VCaP (cell line): ENCODE measurements around the gene GRPR.

Source experiments
- H3K27ac ChIP-seq: fragments of 450-650 bp; 2 replicates; pipeline ENCODE4 v1.5.1; 2017
- TF ChIP-seq, protein P1 (sequence below): fragments of 450-650 bp; conservative IDR thresholded peaks from 2 replicates; pipeline ENCODE4 v1.5.1; 2017; ENCODE audit warnings: mild to moderate bottlenecking, moderate library complexity

Gene GRPR

GRCh38 chrX:16089086-16089485 lies 34.3 kb upstream of the GRPR start:
- no peak overlapping the region for H3K27ac ChIP-seq
- TF ChIP-seq, protein P1, sequence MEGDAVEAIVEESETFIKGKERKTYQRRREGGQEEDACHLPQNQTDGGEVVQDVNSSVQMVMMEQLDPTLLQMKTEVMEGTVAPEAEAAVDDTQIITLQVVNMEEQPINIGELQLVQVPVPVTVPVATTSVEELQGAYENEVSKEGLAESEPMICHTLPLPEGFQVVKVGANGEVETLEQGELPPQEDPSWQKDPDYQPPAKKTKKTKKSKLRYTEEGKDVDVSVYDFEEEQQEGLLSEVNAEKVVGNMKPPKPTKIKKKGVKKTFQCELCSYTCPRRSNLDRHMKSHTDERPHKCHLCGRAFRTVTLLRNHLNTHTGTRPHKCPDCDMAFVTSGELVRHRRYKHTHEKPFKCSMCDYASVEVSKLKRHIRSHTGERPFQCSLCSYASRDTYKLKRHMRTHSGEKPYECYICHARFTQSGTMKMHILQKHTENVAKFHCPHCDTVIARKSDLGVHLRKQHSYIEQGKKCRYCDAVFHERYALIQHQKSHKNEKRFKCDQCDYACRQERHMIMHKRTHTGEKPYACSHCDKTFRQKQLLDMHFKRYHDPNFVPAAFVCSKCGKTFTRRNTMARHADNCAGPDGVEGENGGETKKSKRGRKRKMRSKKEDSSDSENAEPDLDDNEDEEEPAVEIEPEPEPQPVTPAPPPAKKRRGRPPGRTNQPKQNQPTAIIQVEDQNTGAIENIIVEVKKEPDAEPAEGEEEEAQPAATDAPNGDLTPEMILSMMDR, result no peak

- TF ChIP-seq, protein P1, result no peak
These were observed 27.2 kb upstream of the GRPR start for GRCh38 chrX:16096141-16096540.

DNA sequence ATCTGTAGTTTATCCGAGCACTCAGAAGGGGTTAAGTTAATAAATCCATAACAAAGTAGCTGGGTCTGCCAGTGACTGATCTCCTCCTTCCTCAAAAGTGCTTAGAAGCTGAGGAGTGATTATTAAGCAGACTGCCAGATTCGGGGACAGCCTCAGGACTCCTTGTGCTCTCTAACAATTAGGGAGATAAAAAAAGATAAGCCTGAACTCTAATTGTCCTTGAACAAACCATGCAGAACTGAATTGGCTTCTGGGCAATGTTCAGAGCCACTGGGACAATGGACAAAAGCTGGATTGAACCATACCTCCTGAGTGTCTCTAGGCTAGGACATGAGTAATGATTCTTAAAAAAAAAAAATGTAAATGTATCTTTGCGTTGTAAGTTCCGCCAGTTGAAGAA lies 22.7 kb upstream of the GRPR start:
- TF ChIP-seq, protein P1, result no peak
- peak overlapping the region; percentile 50 for H3K27ac ChIP-seq

More at GRCh38 chrX:16096141-16096540, 27.2 kb upstream of the GRPR start:
- H3K27ac ChIP-seq, result no peak overlapping the region

- peak overlapping the region; percentile 50; the same call in 1 of the 2 replicates for H3K27ac ChIP-seq
- TF ChIP-seq, protein P1, result no peak
These were observed 21.8 kb upstream of the GRPR start for GRCh38 chrX:16101581-16101980.

GRCh38 chrX:16103625-16104024 lies 19.7 kb upstream of the GRPR start:
- H3K27ac ChIP-seq, result no peak overlapping the region
- TF ChIP-seq, protein P1, result no peak

- TF ChIP-seq, protein P1, result no peak; the same call in 1 of the 2 replicates
- H3K27ac ChIP-seq, result no peak overlapping the region
These were observed 10.9 kb upstream of the GRPR start for GRCh38 chrX:16112428-16112827.

DNA sequence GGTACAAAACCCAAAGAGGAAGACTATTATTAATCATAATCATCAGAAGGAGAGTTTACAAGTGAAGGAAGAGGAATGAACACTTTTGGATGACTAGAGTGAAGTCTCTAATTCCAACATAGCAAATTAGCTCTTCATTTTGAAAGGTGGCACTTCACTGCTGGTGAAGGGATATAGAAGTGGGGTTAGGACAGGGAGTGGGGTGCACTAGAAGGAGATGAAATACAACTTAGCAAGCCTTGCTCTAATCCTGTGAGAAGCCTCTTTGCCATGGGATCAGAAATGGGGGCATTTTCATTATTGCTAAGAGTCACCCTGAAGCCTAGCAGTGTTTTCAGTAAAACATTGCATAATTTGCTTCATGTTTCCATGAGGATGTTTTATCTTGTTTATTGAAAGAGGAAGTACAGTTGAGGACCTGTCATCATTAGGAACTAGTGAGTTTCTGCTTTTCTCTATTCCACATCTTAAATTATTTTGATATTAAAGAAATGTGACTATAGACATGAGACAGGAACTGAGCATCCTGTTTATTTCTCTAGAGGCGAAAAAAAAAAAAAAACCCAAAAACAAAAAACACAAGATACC lies 9.3 kb upstream of the GRPR start:
- TF ChIP-seq, protein P1, result no peak
- H3K27ac ChIP-seq, result peak overlapping the region; percentile 71
